Jurkat, Clone E6-1 (cell line): Measurements from ENCODE around the gene USP32.

ENCODE experiments used
- DNase-seq: peaks from one replicate; pipeline ENCODE4 v3.0.0-alpha.2; 2011; ENCODE audit warnings: low read depth, low spot score
- H3K4me3 ChIP-seq: 2 replicates; pipeline ENCODE4 v1.5.1; 2011; ENCODE audit warnings: mild to moderate bottlenecking, low read length, control low read depth, moderate library complexity

Gene USP32

GRCh38 chr17:60169921-60170817, 221.8 kb downstream of the USP32 start:
- DNase-seq: peak; percentile 54
- H3K4me3 ChIP-seq: no peak overlapping the region

- no peak for DNase-seq
- no peak overlapping the region for H3K4me3 ChIP-seq
Measured at GRCh38 chr17:60168654-60169053, 223.3 kb downstream of the USP32 start.

- no peak for DNase-seq
- H3K4me3 ChIP-seq: no peak overlapping the region
Measured at GRCh38 chr17:60167065-60167741, 224.7 kb downstream of the USP32 start.

- no peak overlapping the region for H3K4me3 ChIP-seq
- DNase-seq: no peak
Measured at GRCh38 chr17:60165971-60166370, 226.0 kb downstream of the USP32 start.

- no peak for DNase-seq
Measured at GRCh38 chr17:60165223-60165622, 226.7 kb downstream of the USP32 start.

GRCh38 chr17:60164697-60165096, 227.2 kb downstream of the USP32 start:
- no peak for DNase-seq
- no peak overlapping the region for H3K4me3 ChIP-seq

More at GRCh38 chr17:60165223-60165622, 226.7 kb downstream of the USP32 start:
- H3K4me3 ChIP-seq: no peak overlapping the region

GRCh38 chr17:60164164-60164563, 227.8 kb downstream of the USP32 start:
- no peak for DNase-seq

GRCh38 chr17:60163108-60163784, 228.7 kb downstream of the USP32 start:
- H3K4me3 ChIP-seq: no peak overlapping the region
- no peak for DNase-seq

More at GRCh38 chr17:60164164-60164563, 227.8 kb downstream of the USP32 start:
- no peak overlapping the region for H3K4me3 ChIP-seq

- H3K4me3 ChIP-seq: no peak overlapping the region
- DNase-seq: no peak
Measured at GRCh38 chr17:60161598-60162330, 230.2 kb downstream of the USP32 start.

GRCh38 chr17:60160829-60161501, 231.0 kb downstream of the USP32 start:
- no peak overlapping the region for H3K4me3 ChIP-seq
- no peak for DNase-seq

GRCh38 chr17:60159479-60159866, 232.5 kb downstream of the USP32 start:
- no peak for DNase-seq
- H3K4me3 ChIP-seq: no peak overlapping the region

GRCh38 chr17:60158751-60159478, 233.0 kb downstream of the USP32 start:
- DNase-seq: no peak
- no peak overlapping the region for H3K4me3 ChIP-seq

- H3K4me3 ChIP-seq: no peak overlapping the region
Measured at GRCh38 chr17:60157487-60158040, 234.4 kb downstream of the USP32 start.

GRCh38 chr17:60156746-60157145, 235.2 kb downstream of the USP32 start:
- no peak overlapping the region for H3K4me3 ChIP-seq
- DNase-seq: no peak

More at GRCh38 chr17:60157487-60158040, 234.4 kb downstream of the USP32 start:
- no peak for DNase-seq

GRCh38 chr17:60155815-60156214, 236.1 kb downstream of the USP32 start:
- H3K4me3 ChIP-seq: no peak overlapping the region
- DNase-seq: no peak

GRCh38 chr17:60155427-60155814, 236.5 kb downstream of the USP32 start:
- no peak for DNase-seq
- H3K4me3 ChIP-seq: no peak overlapping the region

- H3K4me3 ChIP-seq: no peak overlapping the region
- no peak for DNase-seq
Measured at GRCh38 chr17:60154616-60155426, 237.1 kb downstream of the USP32 start.
